Spleen (tissue), 11 donors: Measurements from ENCODE around the gene DOCK2. TPM values are rescaled to one million over a fixed set of nuclear protein-coding genes. Genes with fewer than 3 reads are reported as not detected.

Experiments used
- DNase-seq: peaks from one replicate; pipeline ENCODE4 v3.0.0-alpha.2; 2020
- H3K27ac ChIP-seq, 8 donors: fragments of 200-600 bp; sonication (generic) in 7 of 8; 1 replicate in 4 of 8; 2 replicates in 4 of 8; pipeline versions ENCODE4 v1.5.0 to v1.8.0; 2016 to 2021; ENCODE audit warnings: inconsistent platforms in 4 of 8, mild to moderate bottlenecking in 4 of 8, moderate library complexity in 1 of 8
- H3K27me3 ChIP-seq, 7 donors: fragments of 200-600 bp; sonication (generic) in 6 of 7; replicated peaks in 1 of 7; 1 replicate in 4 of 7; 2 replicates in 3 of 7; pipeline versions ENCODE4 v1.5.0 to v1.8.0; 2016 to 2021; ENCODE audit warnings: inconsistent platforms in 3 of 7, mild to moderate bottlenecking in 1 of 7
- H3K36me3 ChIP-seq, 6 donors: fragments of 200-600 bp; sonication (generic) in 5 of 6; 1 replicate in 4 of 6; 2 replicates in 2 of 6; pipeline versions ENCODE4 v1.5.0 to v1.8.0; 2016 to 2021; ENCODE audit warnings: inconsistent platforms in 2 of 6
- H3K4me1 ChIP-seq, 6 donors: fragments of 200-600 bp; sonication (generic) in 5 of 6; 1 replicate in 3 of 6; 2 replicates in 3 of 6; pipeline versions ENCODE4 v1.5.0 to v1.8.0; 2016 to 2021; ENCODE audit warnings: inconsistent platforms in 3 of 6
- H3K4me3 ChIP-seq, 8 donors: fragments of 200-600 bp; sonication (generic) in 7 of 8; 1 replicate in 4 of 8; 2 replicates in 4 of 8; pipeline versions ENCODE4 v1.5.0 to v1.8.0; 2016 to 2021; ENCODE audit warnings: inconsistent platforms in 4 of 8, mild to moderate bottlenecking in 4 of 8, moderate library complexity in 2 of 8
- H3K9me3 ChIP-seq, 8 donors: fragments of 200-600 bp; sonication (generic) in 7 of 8; 1 replicate in 4 of 8; 2 replicates in 4 of 8; pipeline versions ENCODE4 v1.5.0 to v1.8.0; 2016 to 2021; ENCODE audit warnings: inconsistent platforms in 4 of 8
- POLR2A ChIP-seq, 3 donors: fragments of 450-650 bp; IDR thresholded peaks; one replicate each; pipeline ENCODE4 v1.5.1; 2017; ENCODE audit warnings: antibody characterized with exemption in 3 of 3, mild to moderate bottlenecking in 1 of 3
- POLR2AphosphoS5 ChIP-seq, 3 donors: sonication (generic); formaldehyde crosslinking; IDR thresholded peaks; one replicate each; pipeline ENCODE4 v1.5.1; 2017; ENCODE audit warnings: antibody characterized with exemption in 3 of 3
- WGBS, 5 donors: extraction: QIAGEN DNeasy Blood & Tissue Kit in 3 of 5; methylation state at CpG; one replicate each; pipeline versions ENCODE4 v1.1.5 to v1.1.7; 2013 to 2018; 5-methylcytosine and 5-hydroxymethylcytosine counted together
- intact Hi-C: fragments of 100-400 bp; cut with DNase I; formaldehyde crosslinking; loops from one replicate; pipeline ENCODE4 v1.15.0; 2023; ENCODE audit warnings: low total_unique reads
- polyA plus RNA-seq, 3 donors: library from polyadenylated mRNA; stranded (reverse); fragments of 200-250 nt; gene quantifications; one replicate each; pipeline ENCODE4 v1.2.1, GENCODE V29; 2013
- total RNA-seq, 7 donors: library from RNA; depleted of rRNA in 3 of 7; stranded (reverse); fragments of >200 nt in 3 of 7; fragmentation: NEBNext Ultra II Directional in 4 of 7; extraction: Animal tissue kit (Norgen Biotek cat#: 25700) in 4 of 7; gene quantifications; one replicate each; pipeline versions ENCODE4 v1.1.0 to v1.2.1, GENCODE V29; 2016 to 2021
- TF ChIP-seq, protein P1 (sequence below), 11 experiments: fragments of 200-600 bp in 7 of 11; fragments of 450-650 bp in 4 of 11; sonication (generic) in 4 of 11; IDR thresholded peaks in 8 of 11; conservative IDR thresholded peaks in 3 of 11; 1 replicate in 7 of 11; 2 replicates in 4 of 11; pipeline versions ENCODE4 v1.4.0 to v1.8.0; 2016 to 2021; ENCODE audit warnings: antibody characterized with exemption in 11 of 11, inconsistent platforms in 4 of 11, mild to moderate bottlenecking in 1 of 11
- donor health status: healthy with polysubstance abuse.
- donor health status: DM: no; HTN: no; CAD: no; lungs with moderate emphysema.
- donor health status: DM: no; HTN: no; CAD: no.
- donor health status: Bipolar disorder and iron deficiency.
- donor health status: healthy.
- donor health status: DM: no; HTN: no; CAD: no.
- donor health status: DM: yes; HTN: yes; CAD: no.

The DOCK2 gene
- total and polyA plus RNA-seq, 10 donors, result 30.6 to 321 (median 198) TPM

DNA sequence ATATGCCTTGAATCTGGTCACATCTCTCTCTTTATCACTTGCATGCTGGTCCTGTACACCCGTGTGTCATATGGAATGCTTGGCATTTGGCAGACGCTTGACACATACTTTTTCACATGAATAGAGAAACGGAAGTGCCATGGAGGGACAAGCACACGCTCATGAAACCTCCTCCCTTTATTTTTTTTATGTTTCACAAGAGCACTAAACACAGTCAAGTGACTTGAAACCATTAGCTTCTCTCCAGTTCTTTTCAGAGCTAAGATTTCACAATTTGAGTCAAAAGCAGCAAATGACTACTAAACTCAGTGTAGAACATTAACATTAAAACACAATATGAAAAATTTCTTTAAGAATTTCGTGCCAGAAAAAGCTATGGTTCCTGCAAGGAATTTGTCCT, 151.1 kb downstream of the DOCK2 start:
- no peaks in the 10 kb centered on the region for H3K9me3 ChIP-seq
- WGBS, 5 donors, result 62 to 73% (median 67%) methylated on average over 5 of the region's 5 CpGs
- H3K27ac ChIP-seq, result no peak overlapping the region
- TF ChIP-seq POLR2AphosphoS5 (IDR thresholded peaks at IDR 0.05) (no peak), POLR2A (IDR thresholded peaks at IDR 0.05) (no peak)
- TF ChIP-seq, protein P1, sequence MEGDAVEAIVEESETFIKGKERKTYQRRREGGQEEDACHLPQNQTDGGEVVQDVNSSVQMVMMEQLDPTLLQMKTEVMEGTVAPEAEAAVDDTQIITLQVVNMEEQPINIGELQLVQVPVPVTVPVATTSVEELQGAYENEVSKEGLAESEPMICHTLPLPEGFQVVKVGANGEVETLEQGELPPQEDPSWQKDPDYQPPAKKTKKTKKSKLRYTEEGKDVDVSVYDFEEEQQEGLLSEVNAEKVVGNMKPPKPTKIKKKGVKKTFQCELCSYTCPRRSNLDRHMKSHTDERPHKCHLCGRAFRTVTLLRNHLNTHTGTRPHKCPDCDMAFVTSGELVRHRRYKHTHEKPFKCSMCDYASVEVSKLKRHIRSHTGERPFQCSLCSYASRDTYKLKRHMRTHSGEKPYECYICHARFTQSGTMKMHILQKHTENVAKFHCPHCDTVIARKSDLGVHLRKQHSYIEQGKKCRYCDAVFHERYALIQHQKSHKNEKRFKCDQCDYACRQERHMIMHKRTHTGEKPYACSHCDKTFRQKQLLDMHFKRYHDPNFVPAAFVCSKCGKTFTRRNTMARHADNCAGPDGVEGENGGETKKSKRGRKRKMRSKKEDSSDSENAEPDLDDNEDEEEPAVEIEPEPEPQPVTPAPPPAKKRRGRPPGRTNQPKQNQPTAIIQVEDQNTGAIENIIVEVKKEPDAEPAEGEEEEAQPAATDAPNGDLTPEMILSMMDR (IDR thresholded peaks at IDR 0.05 in 8 of 11, conservative IDR thresholded peaks at IDR 0.05 in 3 of 11), result no peak
- H3K4me1 ChIP-seq, result no peaks in the 10 kb centered on the region
- peaks cover 0 to 91% (median 6%) of the 10 kb centered on the region in 6 donors for H3K36me3 ChIP-seq
- no peak for DNase-seq
- intact Hi-C loops, result no loop called here
- no peak overlapping the region for H3K4me3 ChIP-seq
- no peaks in the 10 kb centered on the region for H3K27me3 ChIP-seq

DNA sequence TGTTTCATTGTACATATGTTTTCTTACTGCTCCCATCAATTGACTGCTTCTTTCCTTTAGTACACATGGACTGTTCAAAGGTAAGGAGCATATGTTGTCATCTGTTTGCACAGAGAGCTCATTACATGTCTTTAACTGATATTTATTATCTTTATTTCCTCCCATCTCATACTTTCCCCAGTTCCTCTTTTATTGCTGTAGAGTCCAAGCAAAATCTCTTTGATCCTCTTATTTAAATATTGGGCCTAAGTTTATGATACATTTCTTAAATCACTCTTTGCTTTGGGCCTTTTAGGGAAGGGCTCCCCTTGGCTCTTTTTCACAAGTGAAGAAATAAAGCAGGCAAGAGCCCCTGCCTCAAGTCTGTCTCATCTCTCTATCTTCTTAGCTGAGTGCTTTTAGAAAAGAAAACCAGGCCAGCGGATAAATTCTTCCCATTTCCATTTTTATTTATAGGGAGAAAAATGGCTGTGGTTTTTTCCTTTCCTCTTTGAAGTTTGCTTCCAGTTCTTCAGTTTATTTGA, 152.4 kb downstream of the DOCK2 start:
- Histone ChIP-seq H3K36me3 (peaks cover 0 to 93% (median 19%) of the 10 kb centered on the region in 6 donors), H3K9me3 (no peaks in the 10 kb centered on the region), H3K4me1 (no peaks in the 10 kb centered on the region), H3K27me3 (no peaks in the 10 kb centered on the region), H3K27ac (no peak overlapping the region), H3K4me3 (no peak overlapping the region)
- no peak for DNase-seq
- TF ChIP-seq POLR2AphosphoS5 (IDR thresholded peaks at IDR 0.05) (no peak), POLR2A (IDR thresholded peaks at IDR 0.05) (no peak)
- TF ChIP-seq, protein P1 (IDR thresholded peaks at IDR 0.05 in 8 of 11, conservative IDR thresholded peaks at IDR 0.05 in 3 of 11), result no peak
- 91 to 100% (median 98%) methylated on average over 1 of the region's 1 CpG for WGBS, 5 donors
- intact Hi-C loops, result no loop called here

DNA sequence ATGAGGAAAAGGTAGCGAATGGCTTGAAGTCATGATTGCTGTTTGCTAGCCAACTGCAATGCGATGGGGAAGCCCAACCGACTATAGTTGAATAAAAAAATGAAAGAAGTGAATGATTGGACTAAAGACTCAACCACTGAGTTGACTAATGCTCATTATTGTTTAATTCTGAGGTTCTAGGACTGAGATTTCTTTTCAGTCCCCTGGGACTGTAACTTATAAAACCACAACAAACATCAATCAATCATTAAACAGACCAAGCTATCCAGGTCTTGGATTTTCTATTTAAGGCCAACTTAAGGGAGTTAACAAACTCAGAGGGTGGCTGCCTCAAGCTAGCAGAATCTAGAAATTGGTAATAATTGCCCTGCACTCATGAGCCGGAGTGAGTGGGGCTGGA, 154.2 kb downstream of the DOCK2 start:
- Histone ChIP-seq H3K36me3 (peaks cover 0 to 94% (median 20%) of the 10 kb centered on the region in 6 donors), H3K27me3 (no peaks in the 10 kb centered on the region), H3K9me3 (no peaks in the 10 kb centered on the region), H3K4me1 (no peaks in the 10 kb centered on the region), H3K4me3 (no peak overlapping the region), H3K27ac (no peak overlapping the region)
- TF ChIP-seq, protein P1 (IDR thresholded peaks at IDR 0.05 in 8 of 11, conservative IDR thresholded peaks at IDR 0.05 in 3 of 11), result no peak
- TF ChIP-seq POLR2AphosphoS5 (IDR thresholded peaks at IDR 0.05) (no peak), POLR2A (IDR thresholded peaks at IDR 0.05) (no peak)
- intact Hi-C loops, result no loop called here
- WGBS, 5 donors, result 92 to 98% (median 94%) methylated on average over 4 of the region's 4 CpGs
- DNase-seq, result no peak

DNA sequence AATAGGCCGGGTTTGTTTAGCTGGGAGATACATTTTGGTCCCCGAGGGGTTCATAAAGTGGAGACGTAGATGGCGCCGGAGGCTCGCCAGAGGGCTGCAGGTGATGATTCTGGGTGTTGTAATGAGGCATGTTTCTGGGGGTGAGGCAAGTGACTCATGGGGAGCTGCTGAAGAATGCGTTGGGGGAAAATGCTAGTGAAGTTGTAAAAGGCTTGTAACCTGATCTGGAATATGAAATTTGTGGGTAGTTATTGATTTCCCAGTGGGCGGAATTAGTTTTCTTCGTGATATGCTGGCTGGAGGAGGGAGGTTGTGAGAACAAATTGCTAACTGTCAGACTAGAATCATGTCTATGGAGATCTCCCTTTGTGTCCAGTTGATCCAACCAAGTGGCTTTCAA, 158.3 kb downstream of the DOCK2 start:
- Histone ChIP-seq H3K27ac (no peak overlapping the region), H3K36me3 (peaks cover 0 to 85% (median 20%) of the 10 kb centered on the region in 6 donors), H3K4me1 (peaks cover 0 to 6% (median 0%) of the 10 kb centered on the region in 6 donors), H3K9me3 (no peaks in the 10 kb centered on the region), H3K4me3 (no peak overlapping the region), H3K27me3 (no peaks in the 10 kb centered on the region)
- no peak for DNase-seq
- WGBS, 5 donors, result 92 to 96% (median 93%) methylated on average over 9 of the region's 9 CpGs
- intact Hi-C loops, result no loop called here
- TF ChIP-seq POLR2A (IDR thresholded peaks at IDR 0.05) (no peak), POLR2AphosphoS5 (IDR thresholded peaks at IDR 0.05) (no peak)
- TF ChIP-seq, protein P1 (IDR thresholded peaks at IDR 0.05 in 8 of 11, conservative IDR thresholded peaks at IDR 0.05 in 3 of 11), result no peak
